GM19043 (cell line): ENCODE data around the gene ANKRD11.

Experiments used
- ATAC-seq: cut with Tn5 transposase; IDR thresholded peaks from one replicate; pipeline ENCODE4 v1.9.1; 2021; ENCODE audit warnings: low read depth; ENCODE audit not compliant: unreplicated experiment

The ANKRD11 gene

DNA sequence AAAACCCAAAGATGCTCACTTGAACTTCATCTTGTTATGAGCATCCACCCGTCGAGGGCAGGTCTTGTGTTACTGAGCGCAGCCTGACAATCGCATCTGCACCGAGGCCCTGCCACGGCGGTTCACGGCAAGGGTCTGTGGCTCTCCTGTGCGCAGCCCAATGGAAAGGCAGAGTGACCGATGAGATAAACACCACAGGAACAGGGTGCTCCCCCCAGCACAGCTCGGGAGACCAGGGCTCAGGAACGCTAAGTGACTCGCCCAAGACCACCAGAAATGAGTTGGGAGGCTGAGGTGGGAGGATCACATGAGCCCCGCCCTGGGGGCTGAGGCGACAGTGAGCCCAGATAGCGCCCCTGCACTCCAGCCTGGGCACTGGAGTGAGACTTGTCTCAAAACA is 134.7 kb downstream of the ANKRD11 start:
- no peak for ATAC-seq

DNA sequence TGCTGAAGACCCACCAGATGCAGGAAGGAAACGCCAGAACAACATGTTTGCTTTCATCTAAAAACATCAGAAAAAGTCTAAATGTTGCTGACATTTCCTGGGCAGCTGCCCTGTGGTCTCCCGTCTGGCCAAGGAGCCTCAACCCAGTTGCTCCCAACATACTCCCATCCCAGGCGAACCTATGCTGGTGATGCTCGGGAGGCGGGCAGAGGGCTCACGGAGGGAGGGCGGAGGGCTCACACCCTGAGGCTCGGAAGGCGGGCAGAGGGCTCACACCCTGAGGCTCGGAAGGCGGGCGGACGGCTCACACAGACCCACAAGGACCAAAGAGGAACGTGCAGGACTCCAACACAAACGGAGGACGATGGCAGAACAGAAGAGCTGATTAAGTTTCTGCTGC is 135.4 kb downstream of the ANKRD11 start:
- ATAC-seq, result no peak

DNA sequence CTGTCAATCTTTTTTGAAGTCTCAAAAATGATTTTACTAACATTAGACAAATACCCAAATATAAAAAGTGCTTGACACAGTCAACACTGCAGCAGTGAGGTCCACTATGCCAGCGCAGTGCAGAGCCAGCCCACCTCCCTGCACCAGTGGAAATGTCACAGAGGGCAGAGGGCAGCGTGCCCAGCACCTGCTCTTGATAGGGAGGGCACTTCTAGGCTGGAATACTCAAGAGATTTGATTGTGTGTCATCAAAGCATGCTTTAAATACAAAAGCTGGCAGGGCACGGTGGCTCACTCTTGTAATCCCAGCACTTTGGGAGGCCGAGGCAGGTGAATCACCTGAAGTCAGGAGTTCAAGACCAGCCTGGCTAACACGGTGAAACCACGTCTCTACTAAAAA is 136.0 kb downstream of the ANKRD11 start:
- no peak for ATAC-seq

DNA sequence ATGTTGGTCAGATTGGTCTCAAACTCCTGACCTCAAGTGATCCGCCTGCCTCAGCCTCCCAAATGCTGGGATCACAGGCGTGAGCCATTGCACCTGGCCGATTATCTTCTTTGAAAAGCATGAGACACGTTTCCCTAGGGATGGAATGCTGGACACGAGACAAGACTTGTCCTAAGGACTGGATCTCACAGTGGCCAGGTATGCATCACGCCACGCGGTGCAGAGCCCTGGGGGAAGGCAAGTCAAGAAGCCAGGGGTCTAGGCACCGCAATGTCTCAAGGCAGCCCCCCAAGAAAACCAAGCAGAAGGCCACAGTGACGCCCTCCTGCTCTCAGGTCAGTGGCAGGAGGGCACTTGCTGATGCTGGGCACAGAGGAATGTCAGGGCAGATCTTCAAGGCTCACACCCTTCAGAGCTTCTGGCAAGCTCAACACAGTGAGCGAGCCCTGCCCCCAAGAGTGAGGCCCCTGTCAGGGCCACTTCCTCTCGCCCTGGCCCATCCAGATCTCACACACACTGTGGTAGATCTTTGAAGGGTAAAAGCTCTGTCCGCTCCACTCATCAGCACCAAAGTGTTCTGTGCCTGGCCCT is 138.2 kb downstream of the ANKRD11 start:
- ATAC-seq, result no peak

DNA sequence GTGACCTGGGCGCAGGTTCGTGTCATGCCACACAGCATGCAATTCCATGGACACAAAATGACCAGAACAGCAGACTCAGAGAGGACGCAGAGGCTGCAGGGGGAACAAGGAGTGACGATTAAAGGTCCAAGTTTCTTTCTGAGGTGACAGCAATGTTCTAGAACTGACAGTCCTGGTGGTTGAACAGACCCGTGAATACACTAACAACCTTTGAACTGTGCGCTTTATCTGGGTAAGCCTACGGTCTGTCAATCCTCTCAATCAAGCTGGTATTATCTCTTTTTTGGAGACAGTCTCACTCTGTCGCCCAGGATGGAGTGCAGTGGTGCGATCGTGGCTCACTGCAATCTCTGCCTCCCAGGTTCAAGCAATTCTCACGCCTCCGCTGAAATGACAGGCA is 138.7 kb downstream of the ANKRD11 start:
- no peak for ATAC-seq

DNA sequence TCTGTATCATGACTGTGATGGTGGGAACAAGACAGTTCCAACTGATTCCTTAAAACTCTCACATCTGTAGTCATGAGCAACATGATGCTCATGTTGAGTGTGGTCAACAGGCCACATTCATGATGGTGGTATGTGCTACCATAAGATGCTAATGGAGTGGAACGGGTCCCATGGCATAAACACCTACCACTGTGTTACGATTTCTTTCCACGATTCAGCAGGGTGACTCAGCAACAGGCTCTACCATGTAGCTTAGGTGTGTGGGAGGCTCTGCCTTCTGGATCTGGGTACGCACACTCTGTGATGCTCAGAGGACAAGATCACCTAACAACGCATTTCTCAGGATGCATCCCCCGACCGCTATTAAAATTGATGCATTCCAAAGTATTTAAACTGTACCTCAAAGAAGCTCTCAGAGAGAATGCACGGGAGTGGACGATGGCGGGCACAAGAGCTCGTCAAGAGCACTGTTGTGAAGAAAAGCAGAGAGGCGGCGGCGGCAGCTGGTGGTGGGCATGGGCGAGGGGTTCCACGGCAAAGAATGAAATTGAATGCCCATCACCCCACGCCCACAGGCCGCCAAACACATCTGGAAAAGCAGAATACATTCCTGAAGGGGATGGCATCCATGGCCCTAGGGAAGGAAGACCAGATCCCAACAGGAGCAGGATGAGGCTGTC is 139.5 kb downstream of the ANKRD11 start:
- no peak for ATAC-seq

DNA sequence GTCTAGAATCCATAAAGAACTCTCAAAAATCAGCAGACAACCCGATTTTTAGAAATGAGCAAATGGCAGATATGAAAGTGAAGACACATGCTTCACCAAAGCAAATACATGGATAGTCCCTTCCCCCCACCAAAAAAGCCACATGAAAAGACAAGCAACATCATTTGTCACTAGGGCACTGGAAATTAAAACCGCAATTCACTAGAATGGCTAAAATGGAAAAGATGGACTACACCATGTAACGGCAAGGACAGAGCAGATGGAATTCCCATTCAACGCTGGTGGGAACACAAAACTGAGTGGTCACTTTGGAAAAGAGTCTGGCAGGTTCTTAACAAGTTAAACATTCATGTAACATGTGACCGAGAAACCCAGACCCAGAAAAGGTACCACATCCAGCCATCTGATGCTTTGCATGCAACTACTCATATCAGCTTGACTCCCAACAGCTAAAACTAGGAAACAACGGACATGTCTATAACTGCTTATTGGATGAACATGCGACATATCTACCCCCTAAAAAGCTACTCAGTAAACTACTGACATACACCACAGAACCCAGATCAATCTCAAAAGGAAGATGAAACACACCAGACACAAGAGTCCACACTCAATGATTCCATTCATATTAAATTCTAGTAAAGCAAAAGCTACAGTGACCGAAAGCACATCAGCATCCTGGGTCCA is 140.3 kb downstream of the ANKRD11 start:
- ATAC-seq, result no peak

DNA sequence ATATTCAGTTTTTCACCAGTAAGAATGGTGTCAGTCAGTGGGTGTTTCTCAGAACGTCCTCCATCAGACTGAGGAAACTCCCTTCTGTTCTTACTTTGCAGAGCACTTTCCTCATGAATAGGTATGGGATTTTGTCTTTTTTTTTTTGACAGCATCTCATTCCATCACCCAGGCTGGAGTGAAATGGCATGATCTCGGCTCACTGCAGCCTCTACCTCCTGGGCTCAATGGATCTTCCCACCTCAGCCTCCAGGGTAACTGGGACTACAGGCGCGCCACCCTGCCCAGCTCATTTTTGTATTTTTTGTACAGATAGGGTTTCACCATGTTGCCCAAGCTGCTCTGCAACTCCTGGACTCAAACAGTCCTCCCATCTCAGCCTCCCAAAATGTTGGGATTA is 142.6 kb downstream of the ANKRD11 start:
- ATAC-seq, result no peak

DNA sequence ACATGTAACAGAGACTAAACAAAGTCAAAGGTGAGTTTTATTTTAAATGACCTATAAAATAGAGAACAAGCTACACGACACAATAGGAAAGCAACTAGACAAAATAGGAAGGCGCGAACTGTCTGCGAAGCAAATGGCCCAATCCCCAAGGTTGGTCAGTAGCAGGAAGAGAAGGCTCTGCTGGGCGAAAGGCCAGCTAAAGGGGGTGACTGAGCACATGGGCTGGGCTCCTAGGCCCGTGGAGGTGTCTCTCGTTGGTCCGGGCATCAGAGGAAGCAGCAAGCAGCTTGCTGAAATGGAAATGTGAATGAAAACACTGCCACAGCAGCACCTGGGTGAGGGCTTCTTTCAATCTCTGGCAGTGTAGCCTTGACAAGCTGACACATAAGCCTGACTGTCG is 143.5 kb downstream of the ANKRD11 start:
- no peak for ATAC-seq

DNA sequence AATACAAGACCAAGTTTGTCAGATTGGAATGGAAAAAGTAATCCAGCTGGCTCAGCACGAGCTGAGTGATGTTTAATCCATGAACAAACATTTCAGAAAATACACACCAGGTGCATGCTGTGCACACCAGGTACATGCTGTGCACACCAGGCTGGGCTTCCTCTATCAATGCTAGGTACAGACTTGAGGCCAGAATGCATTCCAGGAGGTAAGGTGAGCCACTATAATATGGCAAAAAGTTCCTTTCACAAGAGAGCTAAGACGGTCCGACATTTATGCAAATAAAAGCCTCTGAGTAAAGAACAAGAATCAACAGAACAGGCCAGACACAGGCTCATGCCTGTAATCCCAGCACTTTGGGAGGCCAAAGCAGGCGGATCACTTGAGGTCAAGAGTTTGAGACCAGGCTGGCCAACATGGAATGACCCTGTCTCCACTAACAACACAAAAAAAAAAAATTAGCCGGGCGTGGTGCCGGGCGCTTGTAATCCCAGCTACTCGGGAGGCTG is 144.7 kb downstream of the ANKRD11 start:
- no peak for ATAC-seq

DNA sequence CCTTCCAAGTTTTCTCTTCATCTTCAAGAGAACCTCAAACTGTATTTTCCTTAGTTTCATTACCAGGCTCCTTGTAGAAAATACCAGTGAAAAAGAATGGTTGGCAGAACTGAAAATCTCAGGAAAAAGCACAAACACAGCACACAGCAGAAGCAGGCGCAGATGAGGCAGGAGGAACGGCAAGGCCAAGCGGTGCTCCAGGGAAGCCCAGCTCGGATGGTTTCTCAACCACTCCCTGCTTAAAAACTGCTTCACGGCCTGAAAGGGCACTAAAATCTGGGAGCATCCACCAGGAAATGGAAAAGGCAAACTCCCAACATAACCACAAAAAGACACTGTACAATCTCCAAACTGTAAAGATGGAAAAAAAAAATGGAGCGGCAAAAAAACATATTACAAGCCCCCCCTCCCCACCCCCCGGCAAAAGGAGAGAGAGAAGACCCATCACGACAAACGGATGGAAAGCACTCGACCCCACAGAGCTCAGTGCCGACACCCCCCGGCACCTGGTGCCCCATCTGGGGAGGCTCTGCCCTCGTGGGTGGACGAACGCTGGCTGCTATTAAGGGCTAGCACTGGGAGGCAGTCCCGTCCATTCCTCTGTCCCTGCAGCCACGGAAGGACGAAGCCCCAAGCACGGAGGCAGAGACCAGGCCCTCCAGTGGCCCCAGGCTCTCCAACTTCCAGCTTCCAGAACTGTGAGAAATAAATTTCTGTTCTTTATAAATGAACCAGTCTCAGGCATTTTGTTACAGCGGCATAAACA is 145.3 kb downstream of the ANKRD11 start:
- no peak for ATAC-seq

DNA sequence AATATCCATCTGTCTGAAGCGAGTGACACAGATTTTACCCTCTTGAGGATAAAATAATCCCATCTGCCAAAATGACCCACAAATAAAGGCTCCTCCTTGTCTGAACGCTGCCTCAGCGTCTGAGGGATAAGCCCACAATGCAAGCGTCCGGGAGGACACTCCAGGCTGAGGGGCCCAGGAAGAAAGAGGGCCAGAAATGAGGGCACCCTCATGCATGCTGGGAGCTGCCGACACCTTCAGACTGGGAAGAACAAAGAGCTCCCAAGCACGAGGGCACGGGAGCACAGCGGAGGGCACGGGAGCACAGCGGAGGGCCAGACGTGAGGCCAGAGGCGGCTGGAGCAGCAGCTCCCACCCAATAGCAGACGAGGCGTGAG is 145.9 kb downstream of the ANKRD11 start:
- ATAC-seq, result no peak

DNA sequence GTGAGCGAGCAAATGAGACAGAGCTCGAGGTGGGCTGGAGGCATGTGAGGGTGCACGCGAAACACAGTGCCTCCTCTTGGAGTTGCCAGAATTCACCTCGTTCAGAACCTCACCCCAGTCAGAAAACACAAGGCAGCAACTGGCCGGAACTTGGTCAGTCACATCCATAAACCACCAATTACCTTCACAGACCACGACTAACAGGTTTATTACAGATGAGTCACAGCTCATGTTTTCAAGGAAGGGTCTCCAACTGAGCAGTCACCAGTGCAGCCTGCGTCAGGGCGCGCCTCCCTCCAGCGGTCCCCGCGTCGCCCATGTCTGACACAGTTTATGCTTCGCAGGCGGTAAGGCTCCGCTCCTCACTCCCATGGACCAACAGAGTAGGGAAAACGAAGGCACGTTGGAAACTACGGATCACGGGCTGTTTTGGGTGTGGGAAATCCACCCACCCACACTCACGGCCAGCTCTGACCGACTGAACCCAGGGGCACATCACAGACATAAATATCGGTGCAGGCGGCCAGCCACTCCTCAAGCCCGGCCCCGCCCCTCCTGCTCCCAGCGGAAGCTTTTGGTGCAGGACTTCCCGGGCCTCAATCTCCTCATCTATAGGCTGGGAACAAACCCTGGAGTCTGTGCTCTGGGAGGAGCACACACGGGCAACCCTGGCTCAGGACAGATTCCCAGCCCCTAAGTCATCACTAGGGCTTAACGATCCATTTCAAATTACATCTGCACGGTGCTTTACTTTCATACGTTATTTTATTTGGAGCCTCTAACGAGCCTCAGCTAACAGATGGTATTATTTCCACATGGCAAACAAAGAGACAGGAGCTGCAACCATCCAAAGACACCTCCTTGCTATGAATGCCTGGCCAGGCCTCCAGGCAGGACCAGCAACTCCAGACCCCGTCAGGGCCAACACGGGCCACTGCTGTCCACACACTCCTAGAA is 146.6 kb downstream of the ANKRD11 start:
- ATAC-seq, result no peak

DNA sequence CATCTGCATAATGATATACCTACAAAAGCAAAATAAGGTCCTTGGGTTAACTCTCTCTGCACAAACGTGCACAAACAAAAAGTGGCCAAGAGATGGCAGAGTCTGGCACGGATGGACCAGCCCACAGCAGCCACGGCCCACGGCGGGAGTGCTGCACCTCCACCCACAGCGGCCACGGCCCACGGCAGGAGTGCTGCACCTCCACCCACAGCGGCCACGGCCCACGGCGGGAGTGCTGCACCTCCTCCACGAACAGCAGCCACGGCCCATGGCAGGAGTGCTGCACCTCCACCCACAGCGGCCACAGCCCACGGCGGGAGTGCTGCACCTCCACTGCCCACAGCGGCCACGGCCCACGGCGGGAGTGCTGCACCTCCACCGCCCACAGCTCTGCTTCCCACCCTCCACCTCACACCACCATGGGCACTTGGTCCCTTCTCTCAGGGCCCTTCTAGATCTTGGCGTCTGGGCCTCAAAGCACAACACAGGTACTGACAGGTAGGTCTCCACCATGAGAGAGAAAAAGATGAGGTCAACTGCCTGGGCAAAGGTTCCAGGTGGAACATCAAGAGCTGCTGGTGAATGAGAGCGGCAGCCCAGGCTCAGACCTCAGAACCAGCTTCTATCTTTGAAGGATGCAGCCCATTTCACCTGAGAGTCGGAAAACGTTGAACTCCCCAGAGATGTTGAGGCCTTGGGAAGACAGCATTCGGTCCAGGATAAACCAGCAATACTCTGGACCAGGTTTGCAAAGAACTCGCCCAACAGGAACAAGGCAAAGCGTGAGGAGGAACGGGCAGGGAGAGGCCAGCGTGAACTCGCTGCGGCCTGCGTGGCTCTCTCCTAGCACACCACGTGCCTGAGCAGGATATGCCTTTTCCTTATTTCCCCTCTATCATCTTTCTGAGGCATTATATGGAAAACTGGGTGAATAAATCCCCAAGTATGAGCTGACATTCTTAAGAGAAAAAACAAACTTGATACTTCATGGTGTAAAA is 148.4 kb downstream of the ANKRD11 start:
- ATAC-seq, result no peak

DNA sequence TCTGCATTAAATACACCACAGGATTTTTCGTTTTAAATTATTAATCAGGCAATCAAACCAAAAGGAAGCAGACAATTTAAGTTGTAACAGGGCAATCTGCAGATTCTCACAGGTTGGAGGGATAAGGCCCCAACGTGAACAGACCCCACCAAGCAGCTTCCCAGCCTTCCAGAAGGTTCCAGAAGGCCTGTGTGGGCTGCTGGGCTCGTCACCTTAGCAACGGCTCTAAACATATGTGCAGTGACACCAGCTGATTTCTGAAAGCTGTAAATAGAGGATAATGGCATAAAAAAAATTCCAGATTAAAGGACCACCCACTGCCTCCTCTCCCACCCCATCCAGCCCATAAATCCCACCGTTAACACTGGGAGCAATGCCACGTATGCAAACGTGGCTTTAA is 149.1 kb downstream of the ANKRD11 start:
- no peak for ATAC-seq

DNA sequence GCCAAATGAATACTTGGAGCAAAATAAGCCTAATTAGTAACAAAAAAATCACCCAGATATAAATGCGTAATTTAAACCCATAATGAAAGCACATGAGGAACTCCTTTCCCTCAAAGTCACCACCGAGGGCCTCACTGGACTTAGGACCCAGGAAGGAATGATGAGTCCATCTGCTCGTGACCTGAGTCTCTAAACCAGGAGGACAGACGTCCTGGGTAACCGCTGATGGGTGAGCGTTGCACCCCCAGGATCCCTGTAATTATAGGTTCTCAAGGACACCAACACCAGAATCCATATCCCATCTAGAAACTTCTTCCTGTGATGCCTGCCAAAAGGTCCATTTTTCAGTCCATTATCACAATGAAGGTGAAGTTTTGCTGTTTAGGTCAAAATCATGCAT is 151.5 kb downstream of the ANKRD11 start:
- no peak for ATAC-seq

DNA sequence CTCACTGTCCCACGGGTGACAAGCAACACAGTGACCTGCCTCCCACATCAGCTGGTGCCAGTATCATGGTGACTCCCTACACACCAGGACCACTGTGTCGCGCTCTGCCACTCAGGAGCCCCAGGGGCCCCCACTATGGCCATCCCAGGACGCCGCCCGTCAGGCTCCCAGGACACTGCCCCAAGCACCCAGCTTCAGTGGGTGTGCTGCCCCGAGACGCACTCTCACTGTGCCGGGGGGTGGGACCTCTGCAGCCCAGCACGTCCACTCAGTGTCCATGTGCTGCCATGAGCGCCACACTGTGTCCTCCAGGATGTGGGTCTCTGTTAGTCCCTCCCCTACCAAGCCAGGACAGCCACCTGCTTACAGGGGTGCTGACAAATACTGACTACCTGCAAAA is 152.4 kb downstream of the ANKRD11 start:
- no peak for ATAC-seq

DNA sequence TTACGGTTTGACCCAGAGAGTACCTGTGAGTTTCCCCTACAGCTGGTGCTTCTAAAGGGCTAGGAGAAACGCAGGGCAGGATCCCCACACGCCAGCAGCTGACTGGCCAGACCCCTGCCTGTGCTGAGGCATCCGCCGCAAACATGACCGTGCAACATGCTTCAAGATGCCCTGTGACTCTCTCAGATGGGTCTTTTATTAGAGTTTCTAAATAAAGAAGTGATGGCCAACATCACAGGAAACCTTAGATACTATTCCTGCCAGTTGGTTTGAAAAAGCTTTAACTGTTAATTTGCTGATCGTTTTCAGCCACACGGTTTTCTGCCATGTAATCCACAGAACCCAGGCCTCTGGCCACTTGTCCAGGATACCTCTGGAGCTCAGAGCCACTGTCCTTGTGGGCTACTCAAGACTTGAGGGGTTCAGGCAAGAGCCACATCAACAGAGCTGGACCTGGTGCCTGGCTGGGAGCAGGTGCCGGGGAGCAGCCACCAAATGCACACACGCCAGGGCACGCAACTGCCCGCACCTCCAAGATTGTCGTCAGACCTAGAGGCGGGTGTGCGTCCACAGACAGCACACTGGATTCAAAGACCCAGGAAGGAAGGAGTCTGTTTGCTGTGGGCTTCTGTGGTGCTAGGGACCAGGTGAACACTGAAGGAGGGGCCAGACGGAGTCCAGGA is 154.4 kb downstream of the ANKRD11 start:
- ATAC-seq, result no peak
